H1 (cell line): Measurements from ENCODE around the gene SLX4IP. TPM values are rescaled to one million over a fixed set of nuclear protein-coding genes. Genes with fewer than 3 reads are reported as not detected.

Source experiments
- BACH1 ChIP-seq: IDR thresholded peaks from 2 replicates; pipeline ENCODE4 v1.6.1; 2012; ENCODE audit warnings: low read length, improper control_type of control experiment
- BCL11A ChIP-seq, 2 experiments: IDR thresholded peaks; one replicate each; pipeline ENCODE4 v1.6.1; 2011; ENCODE audit warnings: low read depth in 2 of 2, low read length in 2 of 2, mild to moderate bottlenecking in 2 of 2
- CTBP2 ChIP-seq: IDR thresholded peaks from 2 replicates; pipeline ENCODE4 v1.7.0; 2011; ENCODE audit warnings: borderline replicate concordance, mild to moderate bottlenecking, moderate library complexity, mixed read lengths, low read length; ENCODE audit not compliant: insufficient read depth, insufficient read length
- NANOG ChIP-seq: IDR thresholded peaks from 2 replicates; pipeline ENCODE4 v1.6.1; 2011; ENCODE audit warnings: low read length, low read depth, mild to moderate bottlenecking, inconsistent platforms; ENCODE audit not compliant: insufficient read depth, poor library complexity, severe bottlenecking
- POU5F1 ChIP-seq: IDR thresholded peaks from 2 replicates; pipeline ENCODE4 v1.6.1; 2011; ENCODE audit warnings: low read depth, mild to moderate bottlenecking, low read length, moderate library complexity
- RBBP5 ChIP-seq: IDR thresholded peaks from 2 replicates; pipeline ENCODE4 v1.7.1; 2012; ENCODE audit warnings: low read depth, mild to moderate bottlenecking, inconsistent platforms, low read length, moderate library complexity, borderline replicate concordance
- SP1 ChIP-seq: IDR thresholded peaks from 2 replicates; pipeline ENCODE4 v1.6.1; 2011; ENCODE audit warnings: low read depth, low read length
- TAF7 ChIP-seq: optimal IDR thresholded peaks from 2 replicates; pipeline ENCODE3; 2011; ENCODE audit warnings: low read depth, mild to moderate bottlenecking, inconsistent platforms, low read length, moderate library complexity, borderline replicate concordance
- polyA plus RNA-seq, 7 experiments: library from polyadenylated mRNA; depleted of rRNA in 3 of 7; stranded (reverse) in 5 of 7; unstranded in 2 of 7; fragments of >200 nt in 5 of 7; fragments of 200-250 nt in 2 of 7; gene quantifications; 1 replicate in 5 of 7; 2 replicates in 1 of 7; 4 replicates in 1 of 7; pipeline versions ENCODE4 v1.2.1 to v1.2.3, GENCODE V29; 2011 to 2013; ENCODE audit warnings: missing spikeins in 2 of 7, mixed read lengths in 2 of 7
- total RNA-seq: library from RNA; stranded (reverse); fragmentation: NEBNext Ultra II Directional; extraction: Animal tissue kit (Norgen Biotek cat#: 25700); gene quantifications from 2 replicates; pipeline ENCODE4 v1.2.1, GENCODE V29; 2021
- TF ChIP-seq, protein P1 (sequence below): fragments of 300-600 bp; sonication (generic); IDR thresholded peaks from 2 replicates; pipeline ENCODE4 v1.7.1; 2012; ENCODE audit warnings: low read length, moderate library complexity, mild to moderate bottlenecking, inconsistent platforms; ENCODE audit not compliant: insufficient replicate concordance
- TF ChIP-seq, protein P2 (sequence below): IDR thresholded peaks from 2 replicates; pipeline ENCODE4 v1.6.1; 2011; ENCODE audit warnings: low read depth, mild to moderate bottlenecking, low read length; ENCODE audit not compliant: insufficient read depth

Gene SLX4IP
- total and polyA plus RNA-seq, 2 of the 8 experiments (the other 6 are each of a cell fraction or from before 2014, with no cell fraction given): 2.4 to 8.7 TPM

DNA sequence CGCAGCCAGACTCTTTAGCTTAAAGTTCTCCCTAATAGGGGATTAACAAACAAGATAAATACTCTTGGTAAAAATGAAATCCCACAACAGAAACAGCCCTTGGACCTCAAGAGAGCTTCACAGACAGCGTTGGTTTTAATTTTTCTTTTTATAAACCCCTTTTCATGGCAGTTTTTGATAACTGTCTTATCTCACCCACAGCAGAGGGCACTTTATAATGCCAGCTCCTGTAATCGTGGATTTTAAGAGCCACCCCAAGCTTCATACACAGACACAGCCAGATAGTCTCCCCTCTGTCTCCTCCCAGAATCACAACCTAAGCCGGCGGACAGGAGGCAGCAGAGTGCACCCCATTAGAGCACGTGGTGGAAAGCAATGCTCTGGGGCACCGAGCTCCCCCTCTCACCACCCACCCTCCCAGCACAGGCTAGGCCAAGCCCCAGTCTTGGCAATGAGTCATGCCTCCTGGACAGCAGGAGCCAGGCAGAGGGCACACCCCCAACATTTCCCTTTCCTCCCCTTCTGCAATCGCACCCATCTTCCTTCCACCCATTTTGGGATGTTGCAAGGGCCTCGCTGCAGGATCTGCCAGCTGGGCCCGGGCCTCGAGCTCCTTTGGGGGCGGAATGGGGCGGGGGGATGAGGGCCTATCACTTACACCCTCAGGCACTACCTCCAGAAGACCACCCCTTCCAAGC, 236.3 kb downstream of the SLX4IP start (continued):
- TF ChIP-seq RBBP5 (no peak), POU5F1 (no peak), BCL11A (IDR thresholded peaks at IDR 0.05; ENCODE audit: low read depth in 2 of 2, low read length in 2 of 2) (no peak), SP1 (no peak), TAF7 (no peak), BACH1 (no peak; the same call in 1 of the 2 replicates), NANOG (no peak), CTBP2 (no peak)
- TF ChIP-seq, protein P1, sequence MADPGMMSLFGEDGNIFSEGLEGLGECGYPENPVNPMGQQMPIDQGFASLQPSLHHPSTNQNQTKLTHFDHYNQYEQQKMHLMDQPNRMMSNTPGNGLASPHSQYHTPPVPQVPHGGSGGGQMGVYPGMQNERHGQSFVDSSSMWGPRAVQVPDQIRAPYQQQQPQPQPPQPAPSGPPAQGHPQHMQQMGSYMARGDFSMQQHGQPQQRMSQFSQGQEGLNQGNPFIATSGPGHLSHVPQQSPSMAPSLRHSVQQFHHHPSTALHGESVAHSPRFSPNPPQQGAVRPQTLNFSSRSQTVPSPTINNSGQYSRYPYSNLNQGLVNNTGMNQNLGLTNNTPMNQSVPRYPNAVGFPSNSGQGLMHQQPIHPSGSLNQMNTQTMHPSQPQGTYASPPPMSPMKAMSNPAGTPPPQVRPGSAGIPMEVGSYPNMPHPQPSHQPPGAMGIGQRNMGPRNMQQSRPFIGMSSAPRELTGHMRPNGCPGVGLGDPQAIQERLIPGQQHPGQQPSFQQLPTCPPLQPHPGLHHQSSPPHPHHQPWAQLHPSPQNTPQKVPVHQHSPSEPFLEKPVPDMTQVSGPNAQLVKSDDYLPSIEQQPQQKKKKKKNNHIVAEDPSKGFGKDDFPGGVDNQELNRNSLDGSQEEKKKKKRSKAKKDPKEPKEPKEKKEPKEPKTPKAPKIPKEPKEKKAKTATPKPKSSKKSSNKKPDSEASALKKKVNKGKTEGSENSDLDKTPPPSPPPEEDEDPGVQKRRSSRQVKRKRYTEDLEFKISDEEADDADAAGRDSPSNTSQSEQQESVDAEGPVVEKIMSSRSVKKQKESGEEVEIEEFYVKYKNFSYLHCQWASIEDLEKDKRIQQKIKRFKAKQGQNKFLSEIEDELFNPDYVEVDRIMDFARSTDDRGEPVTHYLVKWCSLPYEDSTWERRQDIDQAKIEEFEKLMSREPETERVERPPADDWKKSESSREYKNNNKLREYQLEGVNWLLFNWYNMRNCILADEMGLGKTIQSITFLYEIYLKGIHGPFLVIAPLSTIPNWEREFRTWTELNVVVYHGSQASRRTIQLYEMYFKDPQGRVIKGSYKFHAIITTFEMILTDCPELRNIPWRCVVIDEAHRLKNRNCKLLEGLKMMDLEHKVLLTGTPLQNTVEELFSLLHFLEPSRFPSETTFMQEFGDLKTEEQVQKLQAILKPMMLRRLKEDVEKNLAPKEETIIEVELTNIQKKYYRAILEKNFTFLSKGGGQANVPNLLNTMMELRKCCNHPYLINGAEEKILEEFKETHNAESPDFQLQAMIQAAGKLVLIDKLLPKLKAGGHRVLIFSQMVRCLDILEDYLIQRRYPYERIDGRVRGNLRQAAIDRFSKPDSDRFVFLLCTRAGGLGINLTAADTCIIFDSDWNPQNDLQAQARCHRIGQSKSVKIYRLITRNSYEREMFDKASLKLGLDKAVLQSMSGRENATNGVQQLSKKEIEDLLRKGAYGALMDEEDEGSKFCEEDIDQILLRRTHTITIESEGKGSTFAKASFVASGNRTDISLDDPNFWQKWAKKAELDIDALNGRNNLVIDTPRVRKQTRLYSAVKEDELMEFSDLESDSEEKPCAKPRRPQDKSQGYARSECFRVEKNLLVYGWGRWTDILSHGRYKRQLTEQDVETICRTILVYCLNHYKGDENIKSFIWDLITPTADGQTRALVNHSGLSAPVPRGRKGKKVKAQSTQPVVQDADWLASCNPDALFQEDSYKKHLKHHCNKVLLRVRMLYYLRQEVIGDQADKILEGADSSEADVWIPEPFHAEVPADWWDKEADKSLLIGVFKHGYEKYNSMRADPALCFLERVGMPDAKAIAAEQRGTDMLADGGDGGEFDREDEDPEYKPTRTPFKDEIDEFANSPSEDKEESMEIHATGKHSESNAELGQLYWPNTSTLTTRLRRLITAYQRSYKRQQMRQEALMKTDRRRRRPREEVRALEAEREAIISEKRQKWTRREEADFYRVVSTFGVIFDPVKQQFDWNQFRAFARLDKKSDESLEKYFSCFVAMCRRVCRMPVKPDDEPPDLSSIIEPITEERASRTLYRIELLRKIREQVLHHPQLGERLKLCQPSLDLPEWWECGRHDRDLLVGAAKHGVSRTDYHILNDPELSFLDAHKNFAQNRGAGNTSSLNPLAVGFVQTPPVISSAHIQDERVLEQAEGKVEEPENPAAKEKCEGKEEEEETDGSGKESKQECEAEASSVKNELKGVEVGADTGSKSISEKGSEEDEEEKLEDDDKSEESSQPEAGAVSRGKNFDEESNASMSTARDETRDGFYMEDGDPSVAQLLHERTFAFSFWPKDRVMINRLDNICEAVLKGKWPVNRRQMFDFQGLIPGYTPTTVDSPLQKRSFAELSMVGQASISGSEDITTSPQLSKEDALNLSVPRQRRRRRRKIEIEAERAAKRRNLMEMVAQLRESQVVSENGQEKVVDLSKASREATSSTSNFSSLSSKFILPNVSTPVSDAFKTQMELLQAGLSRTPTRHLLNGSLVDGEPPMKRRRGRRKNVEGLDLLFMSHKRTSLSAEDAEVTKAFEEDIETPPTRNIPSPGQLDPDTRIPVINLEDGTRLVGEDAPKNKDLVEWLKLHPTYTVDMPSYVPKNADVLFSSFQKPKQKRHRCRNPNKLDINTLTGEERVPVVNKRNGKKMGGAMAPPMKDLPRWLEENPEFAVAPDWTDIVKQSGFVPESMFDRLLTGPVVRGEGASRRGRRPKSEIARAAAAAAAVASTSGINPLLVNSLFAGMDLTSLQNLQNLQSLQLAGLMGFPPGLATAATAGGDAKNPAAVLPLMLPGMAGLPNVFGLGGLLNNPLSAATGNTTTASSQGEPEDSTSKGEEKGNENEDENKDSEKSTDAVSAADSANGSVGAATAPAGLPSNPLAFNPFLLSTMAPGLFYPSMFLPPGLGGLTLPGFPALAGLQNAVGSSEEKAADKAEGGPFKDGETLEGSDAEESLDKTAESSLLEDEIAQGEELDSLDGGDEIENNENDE: no peak
- TF ChIP-seq, protein P2, sequence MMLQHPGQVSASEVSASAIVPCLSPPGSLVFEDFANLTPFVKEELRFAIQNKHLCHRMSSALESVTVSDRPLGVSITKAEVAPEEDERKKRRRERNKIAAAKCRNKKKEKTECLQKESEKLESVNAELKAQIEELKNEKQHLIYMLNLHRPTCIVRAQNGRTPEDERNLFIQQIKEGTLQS: peak; percentile 68
